HG03103 (cell line): Measurements from ENCODE around the gene NUP188.
"Not testable (repeated sequence)": the region's sequence is repeated elsewhere in the genome, so short reads cannot be mapped to it uniquely, and the experiment has no call there.

Experiments
- ATAC-seq: cut with Tn5 transposase; IDR thresholded peaks from one replicate; pipeline ENCODE4 v1.9.1; 2021; ENCODE audit warnings: low read depth; ENCODE audit not compliant: unreplicated experiment

NUP188 gene

DNA sequence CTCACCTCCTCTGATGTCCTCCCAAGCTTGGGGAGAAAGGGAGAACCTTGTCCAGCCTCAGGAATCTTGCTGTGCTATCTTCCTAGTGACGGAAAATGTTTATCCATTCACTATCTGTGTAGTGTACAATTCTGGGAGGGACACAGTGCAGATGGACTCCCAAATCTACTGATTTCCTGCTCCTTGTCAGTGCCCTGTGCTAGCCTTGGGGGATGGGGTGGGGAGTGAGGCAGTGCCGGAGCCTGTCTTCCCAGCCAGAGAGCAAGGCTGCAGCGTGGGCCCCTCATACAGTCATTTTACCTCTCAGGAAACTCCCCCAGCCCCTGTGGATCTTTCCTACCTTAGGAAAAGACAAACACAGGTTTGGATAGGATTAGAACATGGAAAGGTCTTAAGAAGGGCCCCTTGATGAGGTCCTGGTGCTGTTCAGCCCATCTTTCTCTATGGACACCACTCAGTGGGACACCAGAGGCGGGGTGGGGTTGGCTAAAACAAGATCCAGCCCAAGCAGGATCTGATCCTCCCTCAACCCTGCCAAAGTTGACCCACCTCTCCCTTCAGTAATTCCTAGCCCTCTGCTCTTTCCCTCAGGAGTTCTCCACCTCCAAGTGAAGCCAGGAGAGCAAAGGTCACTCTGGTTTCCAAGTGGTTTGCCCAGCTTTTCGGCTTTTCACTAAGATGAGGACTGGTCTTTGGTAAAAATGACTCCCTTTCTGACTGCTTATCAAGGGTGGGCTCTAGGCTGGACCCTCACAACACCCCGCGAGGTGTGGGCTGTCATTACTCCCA is 3.5 kb upstream of the NUP188 start:
- no peak for ATAC-seq

DNA sequence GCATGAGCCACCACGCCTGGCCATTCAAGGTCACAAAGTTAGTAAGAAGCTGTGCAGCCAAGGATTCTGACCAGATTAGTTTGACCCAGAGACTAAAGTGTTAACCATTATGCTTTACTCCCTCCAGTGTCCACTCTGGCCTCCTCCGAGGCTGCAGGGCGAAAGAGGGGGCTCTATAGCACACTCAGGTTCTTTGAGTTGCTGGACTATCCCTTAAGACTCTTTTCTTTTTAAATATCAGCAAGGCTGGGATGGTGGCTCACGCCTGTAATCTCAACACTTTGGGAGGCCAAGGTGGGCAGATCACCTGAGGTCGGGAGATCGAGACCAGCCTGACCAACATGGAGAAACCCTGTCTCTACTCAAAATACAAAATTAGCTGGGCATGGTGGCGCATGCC is 2.5 kb upstream of the NUP188 start:
- not testable (repeated sequence) for ATAC-seq

DNA sequence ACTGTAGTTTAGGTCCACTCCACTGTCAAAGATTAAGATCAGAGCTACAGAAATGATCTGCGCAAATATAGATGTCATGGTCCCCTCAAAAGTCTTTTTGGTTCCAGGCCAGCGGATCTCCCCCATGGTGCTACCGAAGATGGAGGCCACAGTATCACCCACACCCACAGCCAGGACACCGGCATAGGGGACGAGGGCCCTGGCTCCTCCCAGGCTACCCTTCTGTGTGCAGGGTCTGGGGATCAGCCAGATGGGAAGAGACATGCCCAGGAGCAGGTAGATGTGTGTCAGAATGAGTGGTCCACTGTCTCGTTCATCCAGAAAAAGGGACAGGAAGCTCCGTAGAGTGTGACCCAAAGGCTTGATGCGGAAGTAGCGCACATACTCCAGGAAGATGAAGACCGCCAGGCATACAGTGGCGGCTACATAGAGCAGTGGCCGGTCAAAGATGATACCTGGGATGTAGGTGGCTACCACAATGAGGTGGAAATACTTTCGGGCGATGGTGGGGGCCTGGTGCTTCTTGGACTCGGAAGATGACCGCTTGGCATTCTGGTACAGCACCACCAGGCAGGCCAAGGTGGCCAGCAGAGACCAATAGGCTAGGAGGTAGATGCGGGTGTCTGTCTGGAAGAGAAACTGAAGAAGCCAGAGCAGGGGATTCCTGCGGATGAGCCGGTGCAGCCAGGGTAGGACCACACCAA is 1.5 kb upstream of the NUP188 start:
- no peak for ATAC-seq

DNA sequence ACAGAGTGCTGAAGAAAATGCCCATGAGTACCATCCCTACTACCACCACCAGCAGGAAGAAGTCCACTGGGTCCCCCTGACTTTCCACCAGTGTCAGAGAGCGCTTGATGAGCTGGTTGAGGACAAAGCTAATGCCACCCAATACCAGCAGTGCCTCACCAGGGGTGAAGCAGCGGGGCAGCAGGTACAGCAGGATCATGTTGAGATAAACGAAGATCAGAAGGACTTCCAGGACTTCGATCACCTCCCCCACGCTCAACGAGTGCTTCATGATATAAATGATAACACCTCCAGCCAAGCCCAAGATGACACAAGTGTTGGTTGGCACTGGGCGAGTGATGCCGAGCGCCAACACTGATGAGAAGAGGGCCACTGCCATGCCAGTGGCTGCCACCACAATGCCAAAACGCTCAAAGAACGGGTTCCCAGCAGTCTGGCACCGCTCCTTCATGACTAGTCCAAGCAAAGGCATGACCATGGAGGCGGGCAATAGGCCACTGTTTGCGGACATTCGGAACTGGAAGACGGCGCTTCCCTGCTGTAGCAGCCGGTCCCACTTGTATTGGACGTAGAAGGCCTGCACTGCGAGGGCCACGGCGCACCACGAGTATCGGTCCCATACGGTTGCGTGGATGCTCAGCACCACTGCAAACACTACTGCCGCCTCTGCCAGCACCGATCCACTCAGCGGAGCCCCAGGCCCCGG is 775 bp upstream of the NUP188 start:
- ATAC-seq: peak; percentile 13

DNA sequence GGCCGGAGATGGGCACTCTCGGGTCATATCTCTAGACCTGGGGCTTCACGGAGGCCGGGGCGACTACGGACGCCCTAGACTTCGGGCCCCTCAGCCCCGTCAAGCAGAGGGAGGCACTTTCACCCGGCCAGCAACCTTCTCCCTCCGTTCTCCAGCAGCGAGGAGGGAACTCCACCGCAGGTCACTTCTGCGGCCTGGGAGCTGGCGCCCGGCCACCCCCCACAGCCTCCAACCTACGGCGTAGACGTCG is 297 bp upstream of the NUP188 start:
- no peak for ATAC-seq

DNA sequence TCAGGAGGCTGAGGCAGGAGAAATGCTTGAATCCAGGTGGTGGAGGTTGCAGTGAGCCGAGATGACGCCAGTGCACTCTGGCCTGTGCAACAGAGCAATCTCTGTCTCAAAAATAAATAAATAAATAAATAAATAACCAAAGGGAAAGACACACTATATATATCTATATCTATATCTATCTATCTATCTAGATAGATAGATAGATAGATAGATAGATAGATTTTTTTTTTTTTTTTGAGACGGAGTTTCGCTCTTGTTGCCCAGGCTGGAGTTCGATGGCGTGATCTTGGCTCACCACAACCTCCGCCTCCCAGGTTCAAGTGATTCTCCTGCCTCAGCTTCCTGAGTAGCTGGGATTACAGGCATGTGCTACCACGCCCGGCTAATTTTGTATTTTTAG is 13.9 kb downstream of the NUP188 start:
- not testable (repeated sequence) for ATAC-seq

DNA sequence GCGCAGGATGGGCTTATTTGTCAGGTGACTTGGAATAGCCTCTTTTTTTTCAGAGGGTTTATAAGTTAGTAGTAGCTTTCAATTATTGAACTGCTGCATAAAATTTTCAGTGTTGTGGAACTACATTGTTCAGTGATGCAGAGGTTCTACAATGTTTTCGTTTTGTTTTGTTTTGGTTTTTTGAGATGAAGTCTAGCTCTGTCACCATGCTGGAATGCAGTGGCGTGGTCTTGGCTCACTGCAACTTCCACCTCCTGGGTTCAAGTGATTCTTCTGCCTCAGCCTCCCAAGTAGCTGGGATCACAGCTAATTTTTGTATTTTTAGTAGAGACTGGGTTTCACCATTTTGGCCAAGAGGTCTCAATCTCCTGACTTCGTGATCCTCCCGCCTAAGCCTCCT is 22.0 kb downstream of the NUP188 start:
- ATAC-seq: no peak

DNA sequence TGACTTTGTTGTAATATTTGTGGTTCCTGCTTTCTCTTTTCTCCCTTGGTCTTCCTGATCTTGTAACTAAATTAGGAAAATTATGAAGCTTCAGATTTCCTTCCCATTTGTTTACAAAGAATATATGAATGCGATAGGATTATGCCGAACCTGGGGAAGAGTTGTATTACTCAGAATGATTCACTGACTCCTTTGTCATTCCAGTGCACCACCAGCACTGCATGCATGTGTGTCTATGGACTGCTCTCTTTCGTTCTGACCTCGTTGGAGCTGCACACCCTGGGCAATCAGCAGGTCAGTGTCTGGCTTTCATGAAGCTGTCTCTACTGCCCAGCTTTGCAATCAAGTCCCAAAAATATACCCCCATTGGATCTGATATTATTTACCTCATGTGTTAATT is 25.5 kb downstream of the NUP188 start:
- no peak for ATAC-seq

DNA sequence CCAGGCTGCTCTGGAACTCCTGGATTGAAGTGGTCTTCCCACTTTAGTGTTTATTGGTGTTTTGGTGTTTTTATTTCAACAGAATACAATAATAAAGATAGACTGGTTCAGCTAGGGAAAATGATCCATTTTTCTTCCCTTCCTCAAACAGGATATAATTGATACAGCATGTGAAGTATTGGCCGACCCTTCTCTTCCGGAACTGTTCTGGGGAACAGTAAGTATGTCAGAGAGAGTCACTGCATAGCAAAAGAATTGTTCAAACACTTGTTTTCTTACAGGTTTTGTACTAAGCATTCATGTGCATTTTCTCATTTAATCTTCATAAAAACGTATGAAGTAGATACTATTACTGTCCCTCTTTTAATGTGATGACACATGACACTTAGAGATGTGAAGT is 31.6 kb downstream of the NUP188 start:
- ATAC-seq: no peak

DNA sequence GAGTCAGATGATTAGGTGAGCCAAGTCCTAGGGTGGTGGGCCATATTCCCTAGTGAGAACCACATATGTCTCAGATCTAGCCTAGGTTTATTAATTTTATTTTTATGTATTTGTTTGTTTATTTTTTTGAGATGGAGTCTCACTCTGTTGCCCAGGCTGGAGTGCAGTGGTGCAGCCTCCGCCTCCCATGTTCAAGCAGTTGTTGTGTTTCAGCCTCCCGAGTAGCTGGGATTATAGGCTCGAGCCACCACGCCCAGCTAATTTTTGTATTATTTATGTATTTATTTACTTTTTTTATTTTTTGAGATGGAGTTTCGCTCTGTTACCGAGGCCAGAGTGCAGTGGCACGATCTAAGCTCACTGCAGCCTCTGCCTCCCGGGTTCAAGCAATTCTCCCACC is 36.0 kb downstream of the NUP188 start:
- ATAC-seq: no peak

DNA sequence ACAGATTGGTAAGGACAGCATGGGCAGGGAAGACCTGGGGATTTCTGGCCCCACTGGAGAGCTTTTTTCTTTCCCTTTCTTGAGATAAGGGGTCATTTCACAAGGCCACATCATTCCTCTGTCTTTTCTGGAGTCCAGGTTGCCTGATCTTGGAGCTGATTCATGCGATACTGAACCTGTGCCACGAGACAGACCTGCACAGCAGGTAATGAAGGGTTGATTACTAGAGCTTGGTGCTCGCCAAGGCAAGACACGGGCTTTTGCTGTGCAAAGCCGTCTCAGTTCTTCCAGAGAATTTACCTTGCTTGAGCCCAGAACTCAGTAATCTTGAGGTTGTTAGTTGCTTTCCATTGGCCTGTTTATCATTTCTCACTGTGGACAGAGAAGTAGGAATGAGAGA is 39.2 kb downstream of the NUP188 start:
- no peak for ATAC-seq

DNA sequence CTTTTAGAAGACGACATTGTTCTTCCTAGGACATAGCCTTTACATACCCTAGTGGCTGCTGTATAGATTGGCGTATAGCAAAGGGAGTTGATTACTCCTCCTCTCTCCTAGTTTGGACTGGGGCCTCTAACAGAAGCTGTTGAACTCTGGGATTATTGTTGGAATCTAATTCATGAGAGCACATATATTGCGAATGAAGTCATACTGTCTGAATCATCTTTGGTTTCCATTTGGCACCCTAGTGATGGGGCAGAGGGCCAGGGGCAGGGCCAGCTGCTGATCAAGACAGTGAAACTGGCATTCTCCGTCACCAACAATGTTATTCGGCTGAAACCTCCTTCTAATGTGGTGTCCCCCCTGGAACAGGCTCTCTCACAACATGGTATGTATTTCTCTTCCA is 40.3 kb downstream of the NUP188 start:
- no peak for ATAC-seq

DNA sequence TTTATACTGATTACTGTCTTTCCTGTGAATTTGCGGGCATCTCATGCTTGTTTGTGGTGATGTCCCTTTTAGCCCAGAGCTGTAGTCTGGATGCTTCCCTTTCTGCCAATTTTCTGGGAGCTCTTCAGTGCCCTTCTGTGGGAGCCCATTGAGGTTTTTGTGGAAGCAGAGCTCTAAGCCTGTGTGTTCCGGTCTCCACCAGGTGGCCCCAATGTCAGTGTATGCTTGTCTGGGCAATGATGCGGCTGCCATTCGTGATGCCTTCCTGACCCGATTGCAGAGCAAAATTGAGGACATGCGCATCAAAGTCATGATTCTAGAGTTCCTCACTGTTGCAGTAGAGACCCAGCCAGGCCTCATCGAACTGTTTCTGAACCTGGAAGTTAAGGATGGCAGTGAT is 45.5 kb downstream of the NUP188 start:
- no peak for ATAC-seq

DNA sequence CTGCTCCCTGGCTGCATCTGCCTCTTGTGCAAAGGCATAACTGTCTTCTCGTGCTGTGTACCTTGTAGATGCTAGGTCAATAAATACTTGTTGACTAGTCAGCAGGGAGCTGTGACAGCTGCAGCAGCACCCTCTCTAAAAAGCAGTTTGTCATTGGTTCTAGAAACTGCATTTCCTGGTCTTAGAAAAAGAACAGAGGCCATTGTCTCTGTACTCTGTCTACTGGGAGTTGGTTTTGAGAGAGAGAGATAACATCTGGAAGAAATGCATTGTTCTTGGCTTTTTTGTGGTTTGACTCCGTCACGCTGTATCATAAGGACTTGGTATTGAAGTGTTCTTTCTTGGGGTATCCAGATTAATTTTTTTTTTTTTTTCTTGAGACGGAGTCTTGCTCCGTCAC is 48.3 kb downstream of the NUP188 start:
- ATAC-seq: no peak

DNA sequence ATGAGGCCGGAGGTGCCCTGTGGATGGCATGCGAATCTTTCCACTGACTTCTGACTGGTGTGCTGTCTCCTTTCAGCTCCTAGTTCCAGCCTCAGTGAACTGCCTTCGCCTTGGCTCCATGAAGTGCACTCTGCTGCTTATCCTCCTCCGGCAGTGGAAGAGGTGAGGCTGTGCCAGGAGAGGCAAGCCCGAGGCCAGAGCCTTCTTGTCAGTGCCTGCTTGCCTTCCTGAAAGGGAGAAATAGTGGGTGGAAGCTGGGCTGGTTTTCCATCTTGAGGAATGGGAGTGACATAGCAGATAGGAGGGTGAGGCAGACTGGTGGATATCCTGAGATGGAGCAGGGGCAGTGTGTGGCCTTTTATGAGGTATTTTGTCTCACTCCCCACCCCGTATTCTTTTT is 51.0 kb downstream of the NUP188 start:
- ATAC-seq: no peak

DNA sequence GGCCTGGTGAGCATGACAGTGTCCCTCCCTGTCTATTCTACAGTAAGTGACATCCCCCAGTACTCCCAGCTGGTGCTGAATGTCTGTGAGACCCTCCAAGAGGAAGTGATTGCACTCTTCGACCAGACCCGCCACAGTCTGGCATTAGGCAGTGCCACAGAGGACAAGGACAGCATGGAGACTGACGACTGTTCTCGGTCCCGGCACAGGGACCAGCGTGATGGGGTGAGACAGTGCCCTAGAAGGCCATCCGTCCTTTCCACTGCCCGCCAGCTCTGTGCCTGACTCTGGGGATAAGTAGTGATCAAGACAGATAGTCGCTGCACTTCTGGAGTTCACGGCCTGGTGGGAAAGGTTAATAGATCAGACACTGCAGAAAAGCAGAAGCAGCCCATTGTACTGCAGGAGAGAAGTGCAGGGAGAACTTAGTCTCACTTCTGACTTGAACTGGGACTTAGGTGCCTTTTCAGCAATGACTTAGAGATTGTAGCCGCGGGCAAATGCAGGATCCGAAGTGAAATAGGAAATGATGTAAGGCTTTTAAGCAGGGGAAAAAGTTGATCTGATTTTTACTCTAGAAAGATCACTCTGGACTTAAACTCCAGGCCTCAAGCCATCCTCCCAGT is 52.2 kb downstream of the NUP188 start:
- no peak for ATAC-seq

DNA sequence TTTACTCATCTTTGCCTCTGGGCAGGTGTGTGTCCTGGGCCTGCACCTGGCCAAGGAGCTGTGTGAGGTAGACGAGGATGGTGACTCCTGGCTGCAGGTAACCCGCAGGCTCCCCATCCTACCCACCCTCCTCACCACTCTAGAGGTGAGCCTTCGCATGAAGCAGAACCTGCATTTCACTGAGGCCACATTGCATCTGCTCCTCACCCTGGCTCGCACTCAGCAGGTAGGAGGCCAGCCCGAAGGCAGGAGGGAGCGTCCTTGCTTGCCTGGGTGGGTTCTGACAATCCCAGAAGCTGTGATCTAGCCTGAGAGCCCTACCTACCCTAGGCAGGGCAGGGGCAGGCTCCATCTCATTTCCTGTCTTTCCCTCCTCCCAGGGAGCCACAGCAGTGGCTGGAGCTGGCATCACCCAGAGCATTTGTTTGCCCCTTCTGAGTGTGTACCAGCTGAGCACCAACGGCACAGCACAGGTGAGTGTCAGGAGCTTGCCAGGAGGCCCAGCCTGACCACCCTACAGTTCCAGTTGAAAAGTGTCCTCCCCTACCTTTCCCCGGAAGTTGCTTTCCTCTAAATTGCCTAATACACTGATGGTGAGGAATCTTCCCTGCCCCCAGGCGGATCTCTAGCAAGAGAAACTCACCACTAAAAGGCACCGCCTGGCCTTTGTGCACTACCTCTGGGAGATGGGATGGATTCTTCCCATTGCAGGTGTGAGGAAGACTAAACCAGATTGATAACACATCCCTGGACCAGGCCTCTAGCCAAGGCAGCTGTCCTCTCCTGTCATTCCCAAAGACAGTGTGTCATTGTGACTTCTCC is 54.2 kb downstream of the NUP188 start:
- ATAC-seq: no peak

DNA sequence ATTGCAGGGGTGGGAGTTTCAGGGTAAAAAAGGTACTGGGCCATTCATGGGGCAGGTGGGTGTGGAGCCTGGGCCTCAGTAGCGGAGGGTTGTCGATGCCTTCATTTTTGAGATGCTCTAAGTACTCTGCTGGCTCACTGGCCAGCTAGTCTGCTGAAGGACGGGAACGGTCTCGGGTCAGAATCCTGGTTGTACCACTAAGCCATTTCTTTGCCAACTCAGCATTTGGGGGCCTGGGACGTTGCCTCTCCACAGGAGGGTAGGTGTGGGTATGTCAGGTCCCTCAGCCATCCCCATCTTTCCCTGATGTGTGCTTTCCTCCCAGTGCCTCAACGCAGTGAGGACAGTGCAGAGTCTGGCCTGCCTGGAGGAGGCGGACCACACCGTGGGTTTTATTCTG is 55.5 kb downstream of the NUP188 start:
- no peak for ATAC-seq

DNA sequence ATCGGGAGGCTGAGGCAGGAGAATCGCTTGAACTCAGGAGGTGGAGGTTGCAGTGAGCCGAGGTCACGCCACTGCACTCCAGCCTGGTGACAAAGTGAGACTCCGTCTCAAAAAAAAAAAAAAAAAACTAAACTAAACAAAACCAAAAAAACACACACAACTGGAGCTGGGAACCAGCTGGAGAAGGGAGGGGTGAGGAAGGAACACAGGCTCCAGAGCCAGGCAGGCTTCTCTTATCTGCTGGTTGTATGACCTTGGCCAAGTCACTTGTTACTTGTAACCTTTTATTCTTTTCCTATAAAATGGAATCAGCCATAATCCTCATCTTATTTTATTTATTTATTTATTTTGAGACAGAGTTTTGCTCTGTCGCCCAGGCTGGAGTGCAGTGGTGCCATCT is 56.7 kb downstream of the NUP188 start:
- ATAC-seq: not testable (repeated sequence)

DNA sequence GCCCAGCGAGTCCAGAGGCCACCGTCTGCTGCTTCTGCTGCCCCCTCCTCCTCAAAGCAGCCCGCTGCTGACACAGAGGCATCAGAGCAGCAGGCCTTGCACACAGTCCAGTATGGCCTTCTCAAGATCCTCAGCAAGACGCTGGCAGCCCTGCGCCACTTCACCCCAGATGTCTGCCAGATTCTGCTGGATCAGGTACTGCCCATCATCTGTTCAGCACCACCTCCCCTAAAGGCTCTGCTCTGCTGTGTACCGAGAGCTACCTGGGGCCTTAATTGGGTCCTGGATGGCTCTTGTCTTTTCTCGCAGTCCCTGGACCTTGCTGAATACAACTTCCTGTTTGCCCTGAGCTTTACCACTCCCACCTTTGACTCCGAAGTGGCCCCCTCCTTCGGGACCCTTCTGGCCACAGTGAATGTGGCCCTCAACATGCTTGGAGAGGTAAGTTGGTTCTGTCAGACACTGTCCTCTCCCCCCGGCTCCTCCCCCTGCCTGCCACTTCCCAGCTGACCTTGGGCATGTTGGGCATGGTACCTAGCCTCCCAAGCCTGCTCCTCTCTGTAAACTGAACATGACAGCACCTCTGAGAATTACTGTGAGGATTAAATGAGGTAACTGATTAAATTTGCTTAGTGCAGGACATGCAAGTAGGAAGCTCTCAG is 58.0 kb downstream of the NUP188 start:
- ATAC-seq: no peak
